Psoas muscle (tissue), 8 donors: ENCODE results near the gene CNOT4. TPM values are rescaled to one million over a fixed set of nuclear protein-coding genes. Genes with fewer than 3 reads are reported as not detected.

ENCODE experiments used
- ATAC-seq, 4 donors: fragments of 200-7000 bp; cut with Tn5 transposase; one replicate each; pipeline ENCODE4 v1.9.1; 2020; ENCODE audit warnings: moderate library complexity in 3 of 4, mild to moderate bottlenecking in 2 of 4
- DNase-seq, 2 donors: peaks; one replicate each; pipeline ENCODE4 v3.0.0-alpha.2; 2020
- H3K27ac ChIP-seq: fragments of 200-600 bp; one replicate; pipeline ENCODE4 v1.8.0; 2022
- H3K27me3 ChIP-seq, 3 donors: fragments of 200-600 bp in 1 of 3; one replicate each; pipeline versions ENCODE4 v1.6.1 to v1.8.0; 2013 to 2022; ENCODE audit warnings: low read length in 2 of 3, mild to moderate bottlenecking in 2 of 3, moderate library complexity in 1 of 3; ENCODE audit not compliant: insufficient read depth in 3 of 3
- H3K36me3 ChIP-seq, 2 donors: fragments of 200-600 bp in 1 of 2; one replicate each; pipeline versions ENCODE4 v1.6.1 to v1.8.0; 2013 to 2022; ENCODE audit warnings: low read depth in 1 of 2, mild to moderate bottlenecking in 1 of 2, moderate library complexity in 1 of 2; ENCODE audit not compliant: insufficient read depth in 1 of 2
- H3K4me1 ChIP-seq: fragments of 200-600 bp; one replicate; pipeline ENCODE4 v1.8.0; 2022
- H3K4me3 ChIP-seq: fragments of 200-600 bp; one replicate; pipeline ENCODE4 v1.8.0; 2022; ENCODE audit warnings: mild to moderate bottlenecking
- H3K9me3 ChIP-seq: fragments of 200-600 bp; one replicate; pipeline ENCODE4 v1.8.0; 2022
- WGBS, 3 donors: extraction: QIAGEN DNeasy Blood & Tissue Kit; methylation state at CpG; one replicate each; pipeline versions ENCODE4 v1.1.6 to v1.1.7; 2013; 5-methylcytosine and 5-hydroxymethylcytosine counted together
- intact Hi-C, 2 donors: fragments of 100-400 bp; cut with DNase I; formaldehyde crosslinking; loops; one replicate each; pipeline versions ENCODE4 v1.11.0 to v1.14.2; 2022
- polyA plus RNA-seq, 3 donors: library from polyadenylated mRNA; stranded (reverse); fragments of 200-250 nt; gene quantifications; one replicate each; pipeline ENCODE4 v1.2.3, GENCODE V29; 2013
- total RNA-seq, 4 donors: library from RNA; stranded (reverse); fragmentation: NEBNext Ultra II Directional in 2 of 4; extraction: Animal tissue kit (Norgen Biotek cat#: 25700) in 2 of 4; gene quantifications; one replicate each; pipeline versions ENCODE4 v1.2.1 to v1.2.4, GENCODE V29; 2021 to 2023
- TF ChIP-seq, protein P1 (sequence below): fragments of 200-600 bp; IDR thresholded peaks from one replicate; pipeline ENCODE4 v1.8.0; 2022; ENCODE audit warnings: antibody characterized with exemption
- donor health status: healthy with polysubstance abuse.
- donor health status: DM: no; HTN: no; CAD: no; lungs with moderate emphysema.
- donor health status: Bipolar disorder and iron deficiency.
- donor health status: healthy.
- donor health status: DM: yes; HTN: yes; CAD: no.
- donor health status: DM: no; HTN: no; CAD: no.
- donor health status: DM: no; HTN: no; CAD: no.
- donor health status: DM: yes; HTN: yes; CAD: no.

CNOT4 gene
- total and polyA plus RNA-seq, 7 donors = 8.3 to 43.7 (median 27.6) TPM

DNA sequence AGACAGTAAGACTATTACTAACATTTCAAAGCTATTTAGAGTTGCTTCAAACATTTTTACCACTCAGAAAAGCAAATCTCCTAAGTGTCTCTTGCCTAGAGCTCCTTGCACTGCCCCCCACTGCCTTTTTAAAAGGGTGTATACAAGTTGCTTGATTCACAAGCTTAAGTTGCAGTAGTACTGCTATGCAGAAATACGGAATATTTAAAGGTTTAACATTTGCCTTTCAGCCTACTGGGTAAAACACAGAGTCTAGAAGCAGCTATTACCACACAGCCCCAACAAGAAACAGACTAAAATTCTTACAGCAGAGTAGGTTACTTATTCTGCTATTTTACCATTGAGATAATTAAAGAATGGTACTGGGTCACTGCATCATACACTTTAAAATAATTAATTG lies 128.5 kb downstream of the CNOT4 start:
- Histone ChIP-seq H3K4me1 (peaks cover 2% of the 10 kb centered on the region), H3K9me3 (no peaks in the 10 kb centered on the region), H3K27me3 (no peaks in the 10 kb centered on the region), H3K36me3 (no peaks in the 10 kb centered on the region), H3K4me3 (no peak overlapping the region), H3K27ac (no peak overlapping the region)
- ATAC-seq (no peak), DNase-seq (no peak)
- 93 to 100% (median 100%) methylated on average over 1 of the region's 1 CpG for WGBS, 3 donors
- intact Hi-C loops = no loop called here
- TF ChIP-seq, protein P1, sequence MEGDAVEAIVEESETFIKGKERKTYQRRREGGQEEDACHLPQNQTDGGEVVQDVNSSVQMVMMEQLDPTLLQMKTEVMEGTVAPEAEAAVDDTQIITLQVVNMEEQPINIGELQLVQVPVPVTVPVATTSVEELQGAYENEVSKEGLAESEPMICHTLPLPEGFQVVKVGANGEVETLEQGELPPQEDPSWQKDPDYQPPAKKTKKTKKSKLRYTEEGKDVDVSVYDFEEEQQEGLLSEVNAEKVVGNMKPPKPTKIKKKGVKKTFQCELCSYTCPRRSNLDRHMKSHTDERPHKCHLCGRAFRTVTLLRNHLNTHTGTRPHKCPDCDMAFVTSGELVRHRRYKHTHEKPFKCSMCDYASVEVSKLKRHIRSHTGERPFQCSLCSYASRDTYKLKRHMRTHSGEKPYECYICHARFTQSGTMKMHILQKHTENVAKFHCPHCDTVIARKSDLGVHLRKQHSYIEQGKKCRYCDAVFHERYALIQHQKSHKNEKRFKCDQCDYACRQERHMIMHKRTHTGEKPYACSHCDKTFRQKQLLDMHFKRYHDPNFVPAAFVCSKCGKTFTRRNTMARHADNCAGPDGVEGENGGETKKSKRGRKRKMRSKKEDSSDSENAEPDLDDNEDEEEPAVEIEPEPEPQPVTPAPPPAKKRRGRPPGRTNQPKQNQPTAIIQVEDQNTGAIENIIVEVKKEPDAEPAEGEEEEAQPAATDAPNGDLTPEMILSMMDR = no peak

DNA sequence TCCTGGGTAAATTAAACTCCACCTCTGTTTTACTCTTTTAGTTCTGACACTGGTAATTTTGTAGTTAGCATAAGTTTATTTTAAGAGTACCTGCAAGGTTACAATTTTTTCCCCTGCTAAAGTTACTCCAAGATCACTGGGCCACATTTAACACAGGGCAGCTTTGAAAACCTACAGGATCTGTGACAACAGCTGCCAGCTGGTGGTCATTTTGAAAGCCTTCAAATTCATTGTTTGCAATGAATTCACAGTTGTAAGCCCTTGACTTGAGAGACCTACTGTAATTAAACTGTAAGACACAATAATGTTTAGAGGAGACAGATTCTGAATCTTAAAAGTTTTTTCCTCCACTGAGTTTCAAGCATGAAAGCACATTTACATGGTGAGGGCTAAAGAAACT lies 129.6 kb downstream of the CNOT4 start:
- Histone ChIP-seq H3K36me3 (no peaks in the 10 kb centered on the region), H3K27ac (no peak overlapping the region), H3K4me1 (no peaks in the 10 kb centered on the region), H3K9me3 (no peaks in the 10 kb centered on the region), H3K27me3 (no peaks in the 10 kb centered on the region), H3K4me3 (no peak overlapping the region)
- ATAC-seq = no peak
- DNase-seq = no peak
- TF ChIP-seq, protein P1 = no peak
- intact Hi-C loops = no loop called here

- no peaks in the 10 kb centered on the region for H3K27me3 ChIP-seq
- no peaks in the 10 kb centered on the region for H3K36me3 ChIP-seq
- intact Hi-C loops = no loop called here
- no peaks in the 10 kb centered on the region for H3K9me3 ChIP-seq
- H3K4me1 ChIP-seq = no peaks in the 10 kb centered on the region
- TF ChIP-seq, protein P1 = no peak
- H3K27ac ChIP-seq = no peak overlapping the region
- no peak for DNase-seq
- no peak overlapping the region for H3K4me3 ChIP-seq
- no peak for ATAC-seq
Measured at GRCh38 chr7:135377171-135377570, 132.7 kb downstream of the CNOT4 start.

GRCh38 chr7:135375908-135376699 lies 133.8 kb downstream of the CNOT4 start:
- intact Hi-C loops = no loop called here
- Histone ChIP-seq H3K4me3 (no peak overlapping the region), H3K27me3 (no peaks in the 10 kb centered on the region), H3K4me1 (no peaks in the 10 kb centered on the region), H3K27ac (no peak overlapping the region), H3K9me3 (no peaks in the 10 kb centered on the region), H3K36me3 (no peaks in the 10 kb centered on the region)
- TF ChIP-seq, protein P1 = no peak
- DNase-seq (no peak), ATAC-seq (no peak)
- 96 to 98% (median 96%) methylated on average over 5 of the region's 5 CpGs for WGBS, 3 donors

DNA sequence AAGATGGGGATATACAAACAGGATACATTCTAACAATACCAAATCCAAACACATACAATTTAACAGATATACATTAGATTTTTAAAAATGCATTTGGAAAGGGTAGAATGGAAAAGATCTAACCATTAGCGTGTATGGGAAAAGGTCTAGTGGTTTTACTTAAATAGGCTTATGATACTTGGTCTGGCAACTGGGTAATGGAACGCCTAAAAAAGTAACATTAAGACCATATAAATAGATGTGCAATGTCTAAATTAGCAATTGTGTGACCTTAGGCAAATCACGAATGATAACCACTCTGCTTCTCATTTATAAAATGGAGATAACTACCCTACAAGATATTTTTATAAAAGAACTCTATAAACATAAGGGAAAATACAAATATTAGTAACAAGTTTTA lies 135.2 kb downstream of the CNOT4 start:
- WGBS, 3 donors = 63 to 94% (median 79%) methylated on average over 3 of the region's 3 CpGs
- no peak overlapping the region for H3K4me3 ChIP-seq
- no peaks in the 10 kb centered on the region for H3K4me1 ChIP-seq
- no peak for ATAC-seq
- intact Hi-C loops = no loop called here
- H3K9me3 ChIP-seq = no peaks in the 10 kb centered on the region
- TF ChIP-seq, protein P1 = no peak
- H3K36me3 ChIP-seq = no peaks in the 10 kb centered on the region
- no peaks in the 10 kb centered on the region for H3K27me3 ChIP-seq
- no peak overlapping the region for H3K27ac ChIP-seq
- DNase-seq = no peak
